HepG2 (cell line): Measurements from ENCODE around the gene THRAP3. TPM values are rescaled to one million over a fixed set of nuclear protein-coding genes. Genes with fewer than 3 reads are reported as not detected.

Experiments
- ADNP ChIP-seq: sonication (generic); formaldehyde crosslinking; IDR thresholded peaks from 2 replicates; pipeline ENCODE4 v1.4.0; 2020; ENCODE audit warnings: missing genetic modification reagents
- AHR ChIP-seq: IDR thresholded peaks from 2 replicates; pipeline ENCODE4 v1.6.1; 2018; ENCODE audit warnings: missing genetic modification reagents, missing compliant biosample characterization
- CEBPB ChIP-seq: IDR thresholded peaks from 2 replicates; pipeline ENCODE4 v1.6.1; 2011; ENCODE audit warnings: low read depth, low read length, improper control_type of control experiment, borderline replicate concordance
- CEBPG ChIP-seq: IDR thresholded peaks from 2 replicates; pipeline ENCODE4 v1.6.1; 2016
- FOXK1 ChIP-seq: sonication (generic); formaldehyde crosslinking; IDR thresholded peaks from 2 replicates; pipeline ENCODE4 v1.4.0; 2020; ENCODE audit warnings: low read depth, missing genetic modification reagents, borderline replicate concordance
- GZF1 ChIP-seq: sonication (generic); formaldehyde crosslinking; IDR thresholded peaks from 2 replicates; pipeline ENCODE4 v1.5.1; 2020; ENCODE audit warnings: mild to moderate bottlenecking, missing genetic modification reagents
- IKZF1 ChIP-seq: fragments of 450-650 bp; IDR thresholded peaks from 2 replicates; pipeline ENCODE4 v1.7.1; 2016
- KDM6A ChIP-seq: IDR thresholded peaks from 2 replicates; pipeline ENCODE4 v1.6.1; 2016; ENCODE audit warnings: low read depth
- PTBP1 ChIP-seq: fragments of 200-400 bp; formaldehyde crosslinking; IDR thresholded peaks from 2 replicates; pipeline ENCODE4 v1.6.1; 2018; ENCODE audit warnings: low read length, low read depth; ENCODE audit not compliant: poor library complexity, severe bottlenecking
- REL ChIP-seq: sonication (generic); formaldehyde crosslinking; conservative IDR thresholded peaks from 2 replicates; pipeline ENCODE4 v1.8.0; 2022; ENCODE audit warnings: mild to moderate bottlenecking, missing genetic modification reagents, moderate library complexity
- RXRB ChIP-seq: IDR thresholded peaks from 2 replicates; pipeline ENCODE4 v1.6.1; 2016; ENCODE audit warnings: borderline replicate concordance, missing genetic modification reagents, missing compliant biosample characterization
- TMF1 ChIP-seq: sonication (generic); formaldehyde crosslinking; IDR thresholded peaks from 2 replicates; pipeline ENCODE4 v1.8.1; 2022; ENCODE audit warnings: low read depth, missing genetic modification reagents
- ZFP36 ChIP-seq: fragments of 150-350 bp; IDR thresholded peaks from 2 replicates; pipeline ENCODE4 v1.6.1; 2018; ENCODE audit warnings: borderline replicate concordance, low read length, low read depth; ENCODE audit not compliant: partially characterized antibody
- ZIK1 ChIP-seq: sonication (generic); formaldehyde crosslinking; IDR thresholded peaks from 2 replicates; pipeline ENCODE4 v1.5.0; 2020; ENCODE audit warnings: mild to moderate bottlenecking, low read depth, missing genetic modification reagents, borderline replicate concordance
- ZNF468 ChIP-seq: sonication (generic); formaldehyde crosslinking; IDR thresholded peaks from 2 replicates; pipeline ENCODE4 v1.8.0; 2022; ENCODE audit warnings: mild to moderate bottlenecking, moderate library complexity, missing genetic modification reagents
- ZNF543 ChIP-seq: sonication (generic); formaldehyde crosslinking; IDR thresholded peaks from 2 replicates; pipeline ENCODE4 v1.4.0; 2020; ENCODE audit warnings: mild to moderate bottlenecking, missing genetic modification reagents
- ZNF577 ChIP-seq: sonication (generic); formaldehyde crosslinking; IDR thresholded peaks from 2 replicates; pipeline ENCODE4 v1.4.0; 2020; ENCODE audit warnings: mild to moderate bottlenecking, low read depth, missing genetic modification reagents, borderline replicate concordance
- ZNF83 ChIP-seq: sonication (generic); formaldehyde crosslinking; IDR thresholded peaks from 2 replicates; pipeline ENCODE4 v1.4.0; 2020; ENCODE audit warnings: missing genetic modification reagents, mild to moderate bottlenecking, borderline replicate concordance
- polyA plus RNA-seq, 8 experiments: library from polyadenylated mRNA; depleted of rRNA in 3 of 8; stranded (reverse) in 7 of 8; unstranded in 1 of 8; fragments of >200 nt; fragmentation: Illumina TruSeq in 4 of 8; extraction: Trizol in 4 of 8; gene quantifications; 2 replicates each; pipeline versions ENCODE4 v1.2.1 to v1.2.3, GENCODE V29; 2011 to 2016; ENCODE audit warnings: low read depth in 4 of 8, missing spikeins in 1 of 8, mixed read lengths in 1 of 8; ENCODE audit not compliant: insufficient read depth in 1 of 8
- total RNA-seq, 5 experiments: library from RNA; depleted of rRNA; stranded (reverse); fragments of >200 nt; fragmentation: Illumina TruSeq; extraction: Trizol; gene quantifications; 2 replicates each; pipeline ENCODE4 v1.2.3, GENCODE V29; 2016; ENCODE audit warnings: low read depth in 1 of 5
- TF ChIP-seq, protein P1 (sequence below): IDR thresholded peaks from 2 replicates; pipeline ENCODE4 v1.6.1; 2016
- TF ChIP-seq, protein P2 (sequence below): IDR thresholded peaks from 2 replicates; pipeline ENCODE4 v1.6.1; 2016; ENCODE audit warnings: control low read depth
- TF ChIP-seq, protein P3 (sequence below): sonication (generic); formaldehyde crosslinking; IDR thresholded peaks from 2 replicates; pipeline ENCODE4 v1.4.0; 2020; ENCODE audit warnings: mild to moderate bottlenecking, missing genetic modification reagents
- TF ChIP-seq, protein P4 (sequence below): sonication (generic); formaldehyde crosslinking; IDR thresholded peaks from 2 replicates; pipeline ENCODE4 v1.5.0; 2020; ENCODE audit warnings: missing genetic modification reagents
- TF ChIP-seq, protein P5 (sequence below): sonication (generic); formaldehyde crosslinking; IDR thresholded peaks from 2 replicates; pipeline ENCODE4 v1.4.0; 2020; ENCODE audit warnings: missing genetic modification reagents
- TF ChIP-seq, protein P6 (sequence below): sonication (generic); formaldehyde crosslinking; IDR thresholded peaks from 2 replicates; pipeline ENCODE4 v1.4.0; 2020; ENCODE audit warnings: missing genetic modification reagents

THRAP3 gene
- total and polyA plus RNA-seq, 2 of the 13 experiments (the other 11 are each of a cell fraction or from before 2014, with no cell fraction given), result 45.0 to 92.6 TPM

DNA sequence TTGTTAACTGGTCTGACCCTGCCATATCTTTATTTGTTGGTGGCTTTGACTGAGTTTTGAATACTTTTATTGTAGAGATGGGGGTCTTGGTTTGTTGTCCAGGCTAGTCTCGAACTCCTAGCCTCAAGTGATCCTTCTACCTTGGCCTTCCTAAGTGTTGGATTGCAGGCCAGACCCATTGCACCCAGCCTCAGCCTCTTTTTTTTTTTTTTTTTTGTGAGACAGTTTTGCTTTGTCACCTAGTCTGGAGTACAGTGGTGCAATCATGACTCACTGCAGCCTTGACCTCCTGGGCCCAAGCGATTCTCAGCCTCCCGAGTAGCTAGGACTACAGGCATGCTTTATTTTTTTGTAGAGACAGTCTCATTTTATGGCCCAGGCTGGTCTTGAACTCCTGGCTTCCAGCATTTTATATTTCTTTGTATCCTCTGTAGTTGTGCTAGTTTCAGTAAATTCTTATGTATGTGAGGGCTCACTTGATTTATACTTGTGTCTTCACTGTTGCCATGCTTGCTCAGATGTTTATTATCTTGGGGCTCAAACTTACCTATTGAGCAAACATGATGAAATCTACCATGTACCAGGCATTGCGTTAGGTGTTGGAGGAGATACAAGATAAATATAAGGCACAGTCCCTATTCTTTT, 24.1 kb downstream of the THRAP3 start (continued):
- TF ChIP-seq, protein P1, sequence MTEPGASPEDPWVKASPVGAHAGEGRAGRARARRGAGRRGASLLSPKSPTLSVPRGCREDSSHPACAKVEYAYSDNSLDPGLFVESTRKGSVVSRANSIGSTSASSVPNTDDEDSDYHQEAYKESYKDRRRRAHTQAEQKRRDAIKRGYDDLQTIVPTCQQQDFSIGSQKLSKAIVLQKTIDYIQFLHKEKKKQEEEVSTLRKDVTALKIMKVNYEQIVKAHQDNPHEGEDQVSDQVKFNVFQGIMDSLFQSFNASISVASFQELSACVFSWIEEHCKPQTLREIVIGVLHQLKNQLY, result no peak
- no peak for TF ChIP-seq REL (CRISPR knock-in tag)
- TF ChIP-seq GZF1 (CRISPR knock-in tag), result no peak
- no peak for TF ChIP-seq TMF1
- TF ChIP-seq, protein P2, sequence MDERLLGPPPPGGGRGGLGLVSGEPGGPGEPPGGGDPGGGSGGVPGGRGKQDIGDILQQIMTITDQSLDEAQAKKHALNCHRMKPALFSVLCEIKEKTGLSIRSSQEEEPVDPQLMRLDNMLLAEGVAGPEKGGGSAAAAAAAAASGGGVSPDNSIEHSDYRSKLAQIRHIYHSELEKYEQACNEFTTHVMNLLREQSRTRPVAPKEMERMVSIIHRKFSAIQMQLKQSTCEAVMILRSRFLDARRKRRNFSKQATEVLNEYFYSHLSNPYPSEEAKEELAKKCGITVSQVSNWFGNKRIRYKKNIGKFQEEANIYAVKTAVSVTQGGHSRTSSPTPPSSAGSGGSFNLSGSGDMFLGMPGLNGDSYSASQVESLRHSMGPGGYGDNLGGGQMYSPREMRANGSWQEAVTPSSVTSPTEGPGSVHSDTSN (CRISPR knock-in tag), result no peak
- no peak for TF ChIP-seq ZFP36
- TF ChIP-seq AHR (CRISPR knock-in tag), result no peak
- TF ChIP-seq ZNF543, result no peak
- peak; percentile 39; the same call in 1 of the 2 replicates for TF ChIP-seq FOXK1 (CRISPR knock-in tag)
- TF ChIP-seq ZNF577 (CRISPR knock-in tag), result no peak
- TF ChIP-seq ADNP, result peak; percentile 87
- TF ChIP-seq, protein P3, sequence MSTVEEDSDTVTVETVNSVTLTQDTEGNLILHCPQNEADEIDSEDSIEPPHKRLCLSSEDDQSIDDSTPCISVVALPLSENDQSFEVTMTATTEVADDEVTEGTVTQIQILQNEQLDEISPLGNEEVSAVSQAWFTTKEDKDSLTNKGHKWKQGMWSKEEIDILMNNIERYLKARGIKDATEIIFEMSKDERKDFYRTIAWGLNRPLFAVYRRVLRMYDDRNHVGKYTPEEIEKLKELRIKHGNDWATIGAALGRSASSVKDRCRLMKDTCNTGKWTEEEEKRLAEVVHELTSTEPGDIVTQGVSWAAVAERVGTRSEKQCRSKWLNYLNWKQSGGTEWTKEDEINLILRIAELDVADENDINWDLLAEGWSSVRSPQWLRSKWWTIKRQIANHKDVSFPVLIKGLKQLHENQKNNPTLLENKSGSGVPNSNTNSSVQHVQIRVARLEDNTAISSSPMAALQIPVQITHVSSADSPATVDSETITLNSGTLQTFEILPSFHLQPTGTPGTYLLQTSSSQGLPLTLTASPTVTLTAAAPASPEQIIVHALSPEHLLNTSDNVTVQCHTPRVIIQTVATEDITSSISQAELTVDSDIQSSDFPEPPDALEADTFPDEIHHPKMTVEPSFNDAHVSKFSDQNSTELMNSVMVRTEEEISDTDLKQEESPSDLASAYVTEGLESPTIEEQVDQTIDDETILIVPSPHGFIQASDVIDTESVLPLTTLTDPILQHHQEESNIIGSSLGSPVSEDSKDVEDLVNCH (CRISPR knock-in tag), result no peak
- no peak for TF ChIP-seq PTBP1
- peak; percentile 93 for TF ChIP-seq CEBPB
- TF ChIP-seq CEBPG, result peak; percentile 79
- TF ChIP-seq IKZF1, result no peak
- TF ChIP-seq ZIK1 (CRISPR knock-in tag), result no peak
- peak; percentile 90 for TF ChIP-seq RXRB (CRISPR knock-in tag)
- TF ChIP-seq, protein P4, sequence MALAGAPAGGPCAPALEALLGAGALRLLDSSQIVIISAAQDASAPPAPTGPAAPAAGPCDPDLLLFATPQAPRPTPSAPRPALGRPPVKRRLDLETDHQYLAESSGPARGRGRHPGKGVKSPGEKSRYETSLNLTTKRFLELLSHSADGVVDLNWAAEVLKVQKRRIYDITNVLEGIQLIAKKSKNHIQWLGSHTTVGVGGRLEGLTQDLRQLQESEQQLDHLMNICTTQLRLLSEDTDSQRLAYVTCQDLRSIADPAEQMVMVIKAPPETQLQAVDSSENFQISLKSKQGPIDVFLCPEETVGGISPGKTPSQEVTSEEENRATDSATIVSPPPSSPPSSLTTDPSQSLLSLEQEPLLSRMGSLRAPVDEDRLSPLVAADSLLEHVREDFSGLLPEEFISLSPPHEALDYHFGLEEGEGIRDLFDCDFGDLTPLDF (CRISPR knock-in tag), result no peak
- TF ChIP-seq, protein P5, sequence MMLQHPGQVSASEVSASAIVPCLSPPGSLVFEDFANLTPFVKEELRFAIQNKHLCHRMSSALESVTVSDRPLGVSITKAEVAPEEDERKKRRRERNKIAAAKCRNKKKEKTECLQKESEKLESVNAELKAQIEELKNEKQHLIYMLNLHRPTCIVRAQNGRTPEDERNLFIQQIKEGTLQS (CRISPR knock-in tag), result peak; percentile 97
- TF ChIP-seq, protein P6, sequence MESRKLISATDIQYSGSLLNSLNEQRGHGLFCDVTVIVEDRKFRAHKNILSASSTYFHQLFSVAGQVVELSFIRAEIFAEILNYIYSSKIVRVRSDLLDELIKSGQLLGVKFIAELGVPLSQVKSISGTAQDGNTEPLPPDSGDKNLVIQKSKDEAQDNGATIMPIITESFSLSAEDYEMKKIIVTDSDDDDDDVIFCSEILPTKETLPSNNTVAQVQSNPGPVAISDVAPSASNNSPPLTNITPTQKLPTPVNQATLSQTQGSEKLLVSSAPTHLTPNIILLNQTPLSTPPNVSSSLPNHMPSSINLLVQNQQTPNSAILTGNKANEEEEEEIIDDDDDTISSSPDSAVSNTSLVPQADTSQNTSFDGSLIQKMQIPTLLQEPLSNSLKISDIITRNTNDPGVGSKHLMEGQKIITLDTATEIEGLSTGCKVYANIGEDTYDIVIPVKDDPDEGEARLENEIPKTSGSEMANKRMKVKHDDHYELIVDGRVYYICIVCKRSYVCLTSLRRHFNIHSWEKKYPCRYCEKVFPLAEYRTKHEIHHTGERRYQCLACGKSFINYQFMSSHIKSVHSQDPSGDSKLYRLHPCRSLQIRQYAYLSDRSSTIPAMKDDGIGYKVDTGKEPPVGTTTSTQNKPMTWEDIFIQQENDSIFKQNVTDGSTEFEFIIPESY (CRISPR knock-in tag), result peak; percentile 56; the same call in 1 of the 2 replicates
- TF ChIP-seq KDM6A, result peak; percentile 51; the same call in 1 of the 2 replicates
- no peak for TF ChIP-seq ZNF468
- no peak for TF ChIP-seq ZNF83
